Measurements from ENCODE around the gene GABPB2. TPM values are rescaled to one million over a fixed set of nuclear protein-coding genes. Genes with fewer than 3 reads are reported as not detected.

The GABPB2 gene
- polyA plus RNA-seq, 4 donors = 1.1 to 12.6 (median 5.0) TPM

- no peak for FAIRE-seq
- Histone ChIP-seq H3K4me3 (ENCODE audit: low read depth in 1 of 3, low read length in 3 of 3) (peak overlapping the region in 1 of 3 donors; percentile 3), H3K27me3 (ENCODE audit: control insufficient read depth in 3 of 3, insufficient read depth in 3 of 3, low read length in 3 of 3) (no peaks in the 10 kb centered on the region), H3K9me3 (ENCODE audit: control insufficient read depth in 2 of 2, insufficient read depth in 1 of 2, low read depth in 1 of 2, low read length in 1 of 2) (no peaks in the 10 kb centered on the region), H3K36me3 (ENCODE audit: control insufficient read depth in 3 of 3, insufficient read depth in 2 of 3, low read depth in 1 of 3, low read length in 3 of 3) (peaks cover 14 to 40% (median 22%) of the 10 kb centered on the region in 3 donors), H3K27ac (ENCODE audit: low read depth in 1 of 3, low read length in 2 of 3) (peak overlapping the region; percentile 22 to 99 (median 71)), H3K4me1 (ENCODE audit: control insufficient read depth in 3 of 3, insufficient read depth in 2 of 3, low read depth in 1 of 3, low read length in 2 of 3) (peaks cover 3 to 29% (median 7%) of the 10 kb centered on the region in 3 donors)
- 39 to 87% (median 42%) methylated on average over 1 to 2 of the region's 2 CpGs for WGBS, 3 donors
- no peak for DNase-seq
Measured at GRCh38 chr1:151055581-151055980, 15.0 kb upstream of the GABPB2 start.

- FAIRE-seq (no peak), DNase-seq (peak in 1 of 2 donors; percentile 47)
- no peaks in the 10 kb centered on the region for H3K9me3 ChIP-seq (ENCODE audit: control insufficient read depth in 2 of 2, insufficient read depth in 1 of 2, low read depth in 1 of 2, low read length in 1 of 2)
- no peaks in the 10 kb centered on the region for H3K27me3 ChIP-seq (ENCODE audit: control insufficient read depth in 3 of 3, insufficient read depth in 3 of 3, low read length in 3 of 3)
- peak overlapping the region in 2 of 3 donors; percentile 3 to 14 for H3K4me3 ChIP-seq (ENCODE audit: low read depth in 1 of 3, low read length in 3 of 3)
- 39 to 50% (median 47%) methylated on average over 2 of the region's 2 CpGs for WGBS, 3 donors
- peak overlapping the region; percentile 50 to 99 (median 71) for H3K27ac ChIP-seq (ENCODE audit: low read depth in 1 of 3, low read length in 2 of 3)
- H3K4me1 ChIP-seq (ENCODE audit: control insufficient read depth in 3 of 3, insufficient read depth in 2 of 3, low read depth in 1 of 3, low read length in 2 of 3) = peaks cover 3 to 29% (median 7%) of the 10 kb centered on the region in 3 donors
- peaks cover 14 to 40% (median 22%) of the 10 kb centered on the region in 3 donors for H3K36me3 ChIP-seq (ENCODE audit: control insufficient read depth in 3 of 3, insufficient read depth in 2 of 3, low read depth in 1 of 3, low read length in 3 of 3)
Measured at GRCh38 chr1:151056149-151056548, 14.4 kb upstream of the GABPB2 start.

- Histone ChIP-seq H3K9me3 (ENCODE audit: control insufficient read depth in 2 of 2, insufficient read depth in 1 of 2, low read depth in 1 of 2, low read length in 1 of 2) (no peaks in the 10 kb centered on the region), H3K36me3 (ENCODE audit: control insufficient read depth in 3 of 3, insufficient read depth in 2 of 3, low read depth in 1 of 3, low read length in 3 of 3) (peaks cover 11 to 25% (median 11%) of the 10 kb centered on the region in 3 donors), H3K4me3 (ENCODE audit: low read depth in 1 of 3, low read length in 3 of 3) (peak overlapping the region; percentile 74 to 98 (median 83)), H3K27me3 (ENCODE audit: control insufficient read depth in 3 of 3, insufficient read depth in 3 of 3, low read length in 3 of 3) (no peaks in the 10 kb centered on the region), H3K4me1 (ENCODE audit: control insufficient read depth in 3 of 3, insufficient read depth in 2 of 3, low read depth in 1 of 3, low read length in 2 of 3) (peaks cover 3 to 29% (median 7%) of the 10 kb centered on the region in 3 donors), H3K27ac (ENCODE audit: low read depth in 1 of 3, low read length in 2 of 3) (peak overlapping the region; percentile 60 to 99 (median 88))
- peak; percentile 36 to 78 for DNase-seq
- 1 to 2% (median 1%) methylated on average over 9 to 10 of the region's 10 CpGs for WGBS, 3 donors
- FAIRE-seq = no peak
Measured at GRCh38 chr1:151058692-151059091, 11.9 kb upstream of the GABPB2 start.

GRCh38 chr1:151059109-151060006 lies 11.2 kb upstream of the GABPB2 start, which contains the start of gene CDC42SE1:
Gene CDC42SE1, minus strand, starts transcription at chr1:151059622. Its CDS starts 3,892 bp downstream, at chr1:151055730.
- FAIRE-seq = no peak
- 0% methylated on average over 48 to 58 of the region's 58 CpGs for WGBS, 3 donors

GRCh38 chr1:151060007-151060656 lies 10.4 kb upstream of the GABPB2 start, which contains the start of gene MLLT11:
Gene MLLT11, plus strand, starts transcription at chr1:151060397. Its CDS starts 6,828 bp downstream, at chr1:151067225.
- no peak for FAIRE-seq
- H3K4me1 ChIP-seq (ENCODE audit: control insufficient read depth in 3 of 3, insufficient read depth in 2 of 3, low read depth in 1 of 3, low read length in 2 of 3) = peaks cover 3 to 29% (median 7%) of the 10 kb centered on the region in 3 donors
- DNase-seq = peak; percentile 27 to 64

More at GRCh38 chr1:151059109-151060006, 11.2 kb upstream of the GABPB2 start, which contains the start of gene CDC42SE1:
- H3K27ac ChIP-seq (ENCODE audit: low read depth in 1 of 3, low read length in 2 of 3) = peak within 1 kb of the TSS; percentile 60 to 99 (median 88)
- peaks cover 3 to 29% (median 7%) of the 10 kb centered on the region in 3 donors for H3K4me1 ChIP-seq (ENCODE audit: control insufficient read depth in 3 of 3, insufficient read depth in 2 of 3, low read depth in 1 of 3, low read length in 2 of 3)
- peaks cover 5 to 18% (median 5%) of the 10 kb centered on the region in 3 donors for H3K36me3 ChIP-seq (ENCODE audit: control insufficient read depth in 3 of 3, insufficient read depth in 2 of 3, low read depth in 1 of 3, low read length in 3 of 3)
- H3K27me3 ChIP-seq (ENCODE audit: control insufficient read depth in 3 of 3, insufficient read depth in 3 of 3, low read length in 3 of 3) = no peaks in the 10 kb centered on the region
- peak within 1 kb of the TSS; percentile 74 to 98 (median 83) for H3K4me3 ChIP-seq (ENCODE audit: low read depth in 1 of 3, low read length in 3 of 3)
- DNase-seq = peak; percentile 80 to 95
- H3K9me3 ChIP-seq (ENCODE audit: control insufficient read depth in 2 of 2, insufficient read depth in 1 of 2, low read depth in 1 of 2, low read length in 1 of 2) = no peaks in the 10 kb centered on the region

GRCh38 chr1:151060657-151061421 lies 9.7 kb upstream of the GABPB2 start:
- Histone ChIP-seq H3K27ac (ENCODE audit: low read depth in 1 of 3, low read length in 2 of 3) (peak overlapping the region in 2 of 3 donors; percentile 88 to 99), H3K36me3 (ENCODE audit: control insufficient read depth in 3 of 3, insufficient read depth in 2 of 3, low read depth in 1 of 3, low read length in 3 of 3) (peaks cover 0 to 6% (median 0%) of the 10 kb centered on the region in 3 donors), H3K27me3 (ENCODE audit: control insufficient read depth in 3 of 3, insufficient read depth in 3 of 3, low read length in 3 of 3) (no peaks in the 10 kb centered on the region), H3K4me3 (ENCODE audit: low read depth in 1 of 3, low read length in 3 of 3) (peak overlapping the region in 2 of 3 donors; percentile 74 to 83), H3K4me1 (ENCODE audit: control insufficient read depth in 3 of 3, insufficient read depth in 2 of 3, low read depth in 1 of 3, low read length in 2 of 3) (peaks cover 3 to 24% (median 7%) of the 10 kb centered on the region in 3 donors), H3K9me3 (ENCODE audit: control insufficient read depth in 2 of 2, insufficient read depth in 1 of 2, low read depth in 1 of 2, low read length in 1 of 2) (no peaks in the 10 kb centered on the region)
- FAIRE-seq (no peak), DNase-seq (no peak)
- 60 to 68% (median 66%) methylated on average over 4 of the region's 4 CpGs for WGBS, 3 donors

More at GRCh38 chr1:151060007-151060656, 10.4 kb upstream of the GABPB2 start, which contains the start of gene MLLT11:
- H3K4me3 ChIP-seq (ENCODE audit: low read depth in 1 of 3, low read length in 3 of 3) = peak within 1 kb of the TSS; percentile 74 to 98 (median 83)
- WGBS, 3 donors = 1 to 4% (median 3%) methylated on average over 15 of the region's 15 CpGs
- peak within 1 kb of the TSS; percentile 60 to 99 (median 88) for H3K27ac ChIP-seq (ENCODE audit: low read depth in 1 of 3, low read length in 2 of 3)
- no peaks in the 10 kb centered on the region for H3K27me3 ChIP-seq (ENCODE audit: control insufficient read depth in 3 of 3, insufficient read depth in 3 of 3, low read length in 3 of 3)
- H3K9me3 ChIP-seq (ENCODE audit: control insufficient read depth in 2 of 2, insufficient read depth in 1 of 2, low read depth in 1 of 2, low read length in 1 of 2) = no peaks in the 10 kb centered on the region
- peaks cover 0 to 13% (median 0%) of the 10 kb centered on the region in 3 donors for H3K36me3 ChIP-seq (ENCODE audit: control insufficient read depth in 3 of 3, insufficient read depth in 2 of 3, low read depth in 1 of 3, low read length in 3 of 3)

- Histone ChIP-seq H3K36me3 (ENCODE audit: control insufficient read depth in 3 of 3, insufficient read depth in 2 of 3, low read depth in 1 of 3, low read length in 3 of 3) (peaks cover 0 to 4% (median 0%) of the 10 kb centered on the region in 3 donors), H3K4me1 (ENCODE audit: control insufficient read depth in 3 of 3, insufficient read depth in 2 of 3, low read depth in 1 of 3, low read length in 2 of 3) (peaks cover 0 to 15% (median 4%) of the 10 kb centered on the region in 3 donors), H3K27ac (ENCODE audit: low read depth in 1 of 3, low read length in 2 of 3) (no peak overlapping the region), H3K9me3 (ENCODE audit: control insufficient read depth in 2 of 2, insufficient read depth in 1 of 2, low read depth in 1 of 2, low read length in 1 of 2) (no peaks in the 10 kb centered on the region), H3K4me3 (ENCODE audit: low read depth in 1 of 3, low read length in 3 of 3) (no peak overlapping the region), H3K27me3 (ENCODE audit: control insufficient read depth in 3 of 3, insufficient read depth in 3 of 3, low read length in 3 of 3) (no peaks in the 10 kb centered on the region)
- FAIRE-seq (no peak), DNase-seq (no peak)
- 89 to 94% (median 90%) methylated on average over 2 of the region's 2 CpGs for WGBS, 3 donors
Measured at GRCh38 chr1:151061704-151062103, 8.9 kb upstream of the GABPB2 start.

All from small intestine (tissue), 7 donors.